Stimulated activated CD4-positive, alpha-beta T cell treated with anti-CD3 and anti-CD28 coated beads, Interleukin-4, amount 100 ng/mL, for 4 hours (primary cell): ENCODE measurements around the gene TCTN3.

Experiments used
- DNase-seq, 2 experiments: peaks; one replicate each; pipeline ENCODE4 v3.0.0-alpha.2; 2020

The TCTN3 gene

GRCh38 chr10:95618101-95618500, 75.6 kb downstream of the TCTN3 start:
- no peak for DNase-seq

DNA sequence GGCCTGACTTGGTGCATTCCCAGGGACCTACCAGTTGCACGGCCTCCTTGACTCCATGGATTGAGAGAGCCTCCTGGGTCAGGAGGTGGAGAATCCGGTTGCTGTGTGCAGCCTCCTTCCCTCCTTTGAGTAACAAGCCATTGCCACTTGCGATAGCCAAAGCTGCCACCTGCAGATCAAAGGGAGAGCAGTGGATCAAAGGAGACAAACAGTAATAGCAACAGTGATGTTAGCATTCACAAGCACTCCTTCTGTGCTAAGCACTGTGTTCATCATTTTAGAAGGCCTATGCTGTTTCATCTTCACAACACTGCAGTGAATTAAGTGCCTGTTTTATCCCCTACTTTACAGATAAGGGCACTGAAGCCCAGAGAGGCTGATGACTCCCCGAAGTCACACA, 77.3 kb downstream of the TCTN3 start:
- DNase-seq: no peak
